GF-D8 (cell line): ENCODE results near the gene FAM3C.
"Not testable (repeated sequence)": the region's sequence is repeated elsewhere in the genome, so short reads cannot be mapped to it uniquely, and the experiment has no call there.

Experiments used
- DNase-seq: peaks from one replicate; lab custom pipeline; 2025; lab: John Stamatoyannopoulos, UW

FAM3C gene

DNA sequence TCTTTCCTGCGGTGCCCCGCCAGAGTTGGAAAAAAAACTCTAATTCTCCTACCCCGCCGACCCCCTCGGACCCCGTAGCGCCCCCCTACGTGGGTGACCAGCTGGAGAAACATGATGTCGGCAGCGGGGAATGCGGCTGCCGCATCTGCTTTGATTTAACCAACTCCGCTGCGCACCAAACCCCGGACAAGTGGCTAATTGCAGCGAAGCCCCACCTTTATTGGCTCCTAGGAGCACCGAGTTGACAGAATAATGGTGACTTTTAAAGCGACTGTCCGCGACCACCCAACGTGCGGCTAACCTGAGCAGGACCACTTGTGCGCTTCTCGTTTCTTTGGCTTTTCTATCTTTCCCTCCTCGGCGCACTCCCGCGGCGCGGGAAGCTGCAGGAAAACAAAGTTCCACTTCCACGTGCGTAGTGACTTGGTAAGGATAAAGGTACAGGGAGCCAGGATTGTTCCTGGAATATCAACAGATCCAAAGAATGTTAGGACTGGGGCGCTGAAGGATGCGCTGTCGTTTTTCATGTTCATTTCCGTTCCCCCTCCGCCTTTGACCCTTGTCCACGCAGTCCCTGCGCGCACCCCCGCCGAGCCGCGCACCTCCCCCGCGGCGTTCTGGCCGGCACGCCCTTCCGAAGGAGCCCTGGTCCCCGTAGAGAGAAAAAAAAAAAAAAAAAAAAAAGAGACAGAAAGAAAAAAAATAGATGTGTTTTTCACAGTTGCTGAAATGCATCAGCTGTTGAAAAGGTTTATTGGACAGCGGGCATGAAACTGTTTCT, 65.9 kb downstream of the FAM3C start:
- no peak for DNase-seq

DNA sequence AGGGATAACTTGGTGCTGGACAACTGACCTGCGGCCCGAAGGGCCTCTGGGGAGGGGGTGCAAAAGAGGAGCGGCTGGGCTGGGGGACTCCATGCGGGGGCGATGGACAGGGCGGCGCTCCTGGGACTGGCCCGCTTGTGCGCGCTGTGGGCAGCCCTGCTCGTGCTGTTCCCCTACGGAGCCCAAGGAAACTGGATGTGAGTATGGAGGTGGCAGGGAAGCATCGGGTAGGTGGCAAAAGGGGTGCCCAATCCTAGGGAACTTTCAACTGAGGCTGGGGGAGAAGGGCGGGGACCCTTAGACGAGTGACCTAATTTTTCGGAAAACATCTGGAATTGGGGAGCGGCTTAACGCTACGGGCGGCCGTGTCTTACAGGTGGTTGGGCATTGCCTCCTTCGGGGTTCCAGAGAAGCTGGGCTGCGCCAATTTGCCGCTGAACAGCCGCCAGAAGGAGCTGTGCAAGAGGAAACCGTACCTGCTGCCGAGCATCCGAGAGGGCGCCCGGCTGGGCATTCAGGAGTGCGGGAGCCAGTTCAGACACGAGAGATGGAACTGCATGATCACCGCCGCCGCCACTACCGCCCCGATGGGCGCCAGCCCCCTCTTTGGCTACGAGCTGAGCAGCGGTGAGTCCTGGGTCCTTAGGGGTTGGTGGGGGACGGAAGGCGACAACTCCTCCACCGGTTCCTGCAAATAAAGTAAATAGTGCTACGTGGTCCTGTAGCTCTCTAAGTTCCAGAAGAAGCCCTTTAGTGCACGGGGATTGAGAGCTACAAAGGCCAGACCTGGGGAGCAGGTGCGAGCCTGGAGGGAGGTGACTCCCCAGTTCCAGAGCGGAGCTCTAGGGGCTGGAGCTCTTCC, 66.7 kb downstream of the FAM3C start:
- no peak for DNase-seq

DNA sequence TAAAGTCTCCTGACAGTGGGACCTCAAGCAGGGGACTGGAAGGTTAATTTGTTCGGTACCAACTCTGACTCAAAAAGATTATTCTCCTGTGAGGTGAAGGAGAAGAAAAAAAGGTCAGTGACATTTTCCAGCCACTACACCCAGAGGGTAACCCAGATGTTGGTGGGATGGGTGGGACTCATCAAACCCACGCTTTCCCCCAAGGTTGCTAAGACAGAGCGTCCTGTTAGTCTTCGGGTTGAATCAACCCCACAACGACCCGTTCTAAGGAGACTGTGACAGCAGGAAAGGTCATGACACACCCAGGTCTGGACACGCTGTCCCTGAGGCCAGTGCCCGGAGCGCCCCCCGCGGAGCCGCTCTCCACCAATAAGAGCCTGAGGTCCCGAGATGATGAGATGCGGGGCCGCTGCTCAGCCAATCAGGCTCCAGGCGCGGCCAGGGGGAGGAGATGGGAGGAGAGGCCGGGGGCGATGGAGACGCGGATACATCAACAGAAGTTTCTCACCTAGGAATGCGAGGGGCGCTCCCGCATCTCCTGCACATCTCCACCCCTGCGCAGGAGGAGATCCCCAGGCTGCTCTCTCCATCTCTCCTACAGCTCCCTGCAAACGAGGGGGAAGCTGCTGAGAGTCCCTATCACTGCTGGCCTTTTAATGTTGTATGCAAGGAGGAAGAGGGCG, 67.5 kb downstream of the FAM3C start, which contains the start of gene WNT16:
Gene WNT16 (plus strand): TSS at position 493 of the 683 bp plus-strand sequence. CDS start 293 bp downstream, outside the sequence.
- DNase-seq, result no peak

DNA sequence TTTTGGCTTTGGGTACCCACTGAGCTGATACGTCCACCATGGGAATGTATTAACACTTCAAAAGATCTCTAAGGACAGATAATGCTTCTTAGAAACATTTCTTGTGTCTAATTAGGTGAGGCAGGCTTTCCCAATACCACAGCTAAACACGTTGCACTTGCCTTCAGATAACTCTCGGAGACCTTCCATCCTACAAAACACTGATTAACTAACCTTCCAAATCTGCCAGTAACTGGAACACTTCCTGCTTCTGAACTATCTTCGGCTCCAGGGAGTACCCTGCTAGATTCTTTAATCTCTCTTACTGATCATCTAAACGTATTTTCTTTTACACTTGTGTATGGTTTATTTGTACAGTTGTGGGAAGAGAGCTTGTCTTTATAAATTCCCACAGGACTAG, 68.4 kb downstream of the FAM3C start:
- no peak for DNase-seq

DNA sequence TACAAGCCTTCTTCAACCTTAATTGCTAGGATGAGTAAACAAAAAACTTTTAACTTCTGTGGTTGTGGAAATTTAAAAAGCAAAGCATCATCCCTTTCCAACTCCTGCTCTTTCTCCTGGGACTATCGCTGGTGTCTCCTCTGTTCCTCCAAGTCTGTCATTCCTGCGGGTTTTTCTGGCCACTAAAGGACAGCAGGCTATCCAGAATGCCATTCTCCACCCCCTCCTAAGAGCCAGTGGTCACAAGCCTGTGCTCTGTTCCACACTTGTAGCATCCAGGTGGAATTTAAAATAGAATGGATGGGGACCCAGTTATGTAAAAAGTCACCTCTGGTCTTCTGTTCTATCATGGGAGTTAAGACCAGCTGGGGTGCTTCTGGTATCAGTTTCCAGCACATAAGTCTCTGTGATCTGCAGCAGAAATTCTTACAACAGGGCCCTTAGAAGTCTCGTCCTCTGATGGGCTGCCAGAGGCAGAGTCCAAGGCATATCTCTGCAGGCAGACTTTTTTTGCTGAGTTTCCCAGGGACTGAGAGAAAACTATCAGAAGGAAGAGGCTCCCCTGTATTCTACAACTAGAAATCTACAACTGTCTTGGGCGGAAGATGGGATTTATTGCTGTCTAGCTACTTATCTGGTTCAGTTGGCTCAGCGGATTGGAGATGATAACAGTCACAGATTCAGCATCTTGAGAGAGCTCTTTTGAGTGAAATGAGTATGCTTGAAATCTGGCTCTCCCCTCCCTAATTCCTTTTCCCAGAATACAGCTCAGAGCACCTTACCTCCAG, 72.4 kb downstream of the FAM3C start:
- DNase-seq, result no peak

DNA sequence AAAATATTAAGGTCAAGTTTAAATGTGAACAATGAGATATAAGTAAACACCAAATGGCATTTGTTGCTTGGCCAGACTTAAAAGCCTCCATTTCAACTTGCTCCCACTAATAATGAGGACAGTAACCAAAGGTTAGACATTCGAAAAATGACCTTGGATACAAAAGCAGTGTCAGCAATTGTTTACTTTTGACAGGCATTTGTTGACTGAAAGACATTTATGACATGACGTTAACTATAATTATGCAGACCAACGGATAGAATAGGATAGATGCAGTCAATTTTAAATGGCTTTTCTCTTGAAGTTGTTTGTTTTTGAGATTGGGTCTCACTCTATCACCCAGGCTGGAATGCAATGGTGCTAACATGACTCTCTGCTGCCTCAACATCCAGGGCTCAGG, 73.6 kb downstream of the FAM3C start:
- DNase-seq, result no peak

DNA sequence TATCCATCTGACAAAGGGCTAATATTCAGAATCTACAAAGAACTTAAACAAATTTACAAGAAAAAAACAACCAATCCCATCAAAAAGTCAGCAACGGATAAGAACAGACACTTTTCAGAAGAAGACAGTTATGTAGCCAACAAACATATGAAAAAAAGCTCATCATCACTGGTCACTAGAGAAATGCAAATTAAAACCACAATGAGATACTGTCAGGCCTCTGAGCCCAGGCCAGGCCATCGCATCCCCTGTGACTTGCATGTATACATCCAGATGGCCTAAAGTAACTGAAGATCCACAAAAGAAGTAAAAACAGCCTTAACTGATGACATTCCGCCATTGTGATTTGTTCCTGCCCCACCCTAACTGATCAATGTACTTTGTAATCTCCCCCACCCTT, 80.9 kb downstream of the FAM3C start:
- not testable (repeated sequence) for DNase-seq

DNA sequence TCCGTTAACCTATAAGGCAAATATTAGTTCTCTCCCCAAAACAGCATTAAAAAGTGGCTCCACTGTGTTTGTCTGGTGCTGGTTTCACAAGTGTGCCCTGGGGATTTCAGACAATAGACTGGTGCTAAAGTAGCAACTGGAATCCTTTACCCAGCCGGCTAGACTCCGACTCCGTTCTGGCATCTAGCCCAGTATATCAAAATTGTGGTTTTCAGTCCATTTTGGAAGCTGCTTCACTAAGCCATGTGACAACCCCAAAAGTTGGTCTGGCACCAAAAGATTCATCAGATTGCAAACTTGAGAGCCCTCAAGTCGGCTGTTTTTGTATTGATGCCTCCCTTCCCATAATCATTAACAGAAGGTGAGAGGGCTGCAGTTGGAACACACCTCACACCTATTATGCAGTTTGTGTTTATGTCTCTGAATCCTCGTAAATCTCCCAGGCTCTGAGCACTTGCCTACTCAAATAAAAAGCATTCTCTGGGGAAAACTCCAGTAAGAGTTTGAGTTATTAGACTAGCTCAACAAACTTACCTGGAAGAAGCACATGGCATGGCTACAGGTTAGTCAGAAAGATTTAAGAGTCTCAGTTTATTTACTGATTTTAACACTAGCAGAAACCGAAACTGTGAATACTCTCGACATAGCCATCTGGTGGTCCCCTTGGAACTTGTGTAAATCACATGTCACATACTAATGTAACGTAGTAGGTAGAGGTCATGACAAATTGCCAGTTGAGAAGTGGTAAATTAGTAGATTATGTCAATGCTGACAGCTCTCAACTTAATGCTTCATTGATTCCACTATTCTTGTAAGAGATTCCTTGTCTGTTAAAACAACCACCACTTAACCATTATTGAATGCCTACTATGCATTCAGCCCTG, 82.1 kb downstream of the FAM3C start:
- DNase-seq, result no peak

DNA sequence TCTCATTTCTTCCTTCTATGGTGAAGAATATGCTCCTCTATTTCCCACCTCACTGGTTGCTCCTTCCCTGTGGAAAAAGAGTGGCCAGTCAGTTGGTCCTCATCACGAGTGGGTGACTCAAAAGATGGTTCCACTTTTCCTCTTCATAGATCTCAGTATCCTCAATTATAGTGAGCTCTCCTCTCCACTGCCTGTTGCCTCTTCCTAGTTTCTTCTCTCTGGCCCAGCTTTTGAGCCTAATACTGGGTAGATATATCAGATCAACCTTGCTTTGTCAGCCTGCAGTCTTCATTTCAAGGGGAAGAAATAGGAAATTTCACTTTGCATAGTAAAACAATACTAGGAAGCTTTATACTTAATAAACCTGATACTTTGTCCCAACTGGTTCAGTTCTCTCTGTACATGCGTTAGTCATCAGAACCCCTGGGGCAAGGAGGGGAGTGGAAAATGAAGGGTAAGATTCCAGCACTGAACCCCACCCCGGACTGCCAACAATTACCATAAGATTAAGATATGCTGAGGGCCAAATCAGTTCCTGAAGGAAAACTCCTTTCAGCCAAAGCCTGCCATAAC, 82.8 kb downstream of the FAM3C start:
- DNase-seq, result no peak

DNA sequence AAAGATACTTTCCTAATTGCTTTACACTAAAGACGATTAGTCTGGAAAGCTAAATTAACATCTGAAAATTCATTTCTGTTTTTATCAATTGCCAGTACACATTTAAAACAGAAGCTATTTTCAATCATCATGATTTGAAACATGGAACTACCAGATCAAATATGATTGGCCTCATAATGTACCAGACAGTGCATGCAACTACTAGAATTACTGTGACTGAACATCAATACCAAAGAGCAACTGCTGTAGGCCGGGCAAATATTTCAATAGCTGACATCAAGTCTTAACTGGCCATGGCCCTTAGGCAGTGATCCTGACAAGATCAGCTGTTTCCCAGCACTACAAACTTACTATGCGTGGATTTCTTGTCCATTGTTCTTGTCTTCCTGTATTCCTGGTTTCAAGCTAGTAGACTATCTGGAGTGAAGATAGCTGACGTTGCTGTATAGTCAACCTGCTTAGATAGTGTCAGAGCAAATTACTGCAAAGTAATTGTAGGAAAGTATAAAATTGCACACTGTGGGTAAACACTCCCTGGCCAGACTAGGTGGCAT, 89.0 kb downstream of the FAM3C start:
- no peak for DNase-seq

DNA sequence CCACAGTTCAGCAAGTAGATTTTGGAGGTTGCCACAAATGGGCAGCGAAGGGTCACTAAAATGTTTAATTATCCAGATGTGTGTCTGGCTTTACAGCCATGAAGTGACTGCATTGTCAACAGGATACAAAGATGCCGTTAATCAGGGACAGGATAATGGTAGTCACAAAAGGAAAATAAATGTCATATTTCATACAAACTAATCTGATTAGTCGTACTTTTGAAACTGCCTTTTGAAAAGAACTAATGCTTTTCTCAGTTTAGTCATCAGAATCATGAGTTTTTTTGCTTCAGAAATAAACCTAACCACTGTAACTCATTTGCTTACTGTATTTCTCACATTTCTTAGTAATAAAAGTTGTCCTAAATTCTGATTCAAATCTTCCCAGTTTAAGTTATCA, 89.5 kb downstream of the FAM3C start:
- no peak for DNase-seq

DNA sequence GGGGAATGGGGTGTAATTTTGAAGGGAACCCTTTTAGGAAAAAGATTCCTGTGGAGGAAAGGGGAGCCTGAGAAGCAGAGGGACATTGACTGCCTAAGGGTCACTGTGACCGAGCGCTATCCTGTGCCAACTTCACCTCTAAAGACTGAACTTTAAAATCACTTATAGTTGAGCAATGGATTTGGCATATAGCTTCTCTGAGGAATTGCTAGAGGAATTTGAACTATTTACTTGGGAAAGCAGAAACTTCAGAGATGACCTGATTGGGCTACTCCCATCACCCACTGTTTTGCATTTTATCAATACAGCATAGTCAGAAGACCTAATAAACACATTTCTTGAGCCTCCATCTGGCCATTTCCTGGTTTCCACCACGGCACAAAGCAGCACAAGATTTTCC, 91.0 kb downstream of the FAM3C start:
- no peak for DNase-seq

DNA sequence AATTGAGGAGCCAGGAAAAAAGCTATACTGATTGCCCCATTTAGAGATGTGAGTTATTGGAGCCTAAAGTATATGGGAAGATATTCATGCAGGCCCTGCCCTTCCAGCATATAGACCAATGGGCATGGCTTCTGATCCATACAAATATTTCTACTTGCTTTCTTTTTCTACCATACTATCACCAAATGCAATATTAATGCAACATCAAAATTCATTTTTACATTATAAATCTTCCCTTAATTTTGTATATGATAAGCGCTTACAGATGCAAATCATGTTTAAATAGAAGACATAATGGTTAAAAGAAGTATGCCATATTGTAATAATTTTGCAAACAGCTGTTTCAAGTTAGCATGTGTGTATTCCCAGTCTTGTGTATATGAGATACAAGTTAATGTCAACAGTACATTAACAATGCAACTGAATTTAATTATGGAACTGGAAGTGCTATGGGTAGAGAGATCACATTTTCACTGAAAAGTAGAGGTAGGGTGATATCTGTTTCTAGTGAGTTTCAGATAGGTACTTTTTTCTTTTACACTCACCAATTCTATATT, 91.9 kb downstream of the FAM3C start:
- no peak for DNase-seq

DNA sequence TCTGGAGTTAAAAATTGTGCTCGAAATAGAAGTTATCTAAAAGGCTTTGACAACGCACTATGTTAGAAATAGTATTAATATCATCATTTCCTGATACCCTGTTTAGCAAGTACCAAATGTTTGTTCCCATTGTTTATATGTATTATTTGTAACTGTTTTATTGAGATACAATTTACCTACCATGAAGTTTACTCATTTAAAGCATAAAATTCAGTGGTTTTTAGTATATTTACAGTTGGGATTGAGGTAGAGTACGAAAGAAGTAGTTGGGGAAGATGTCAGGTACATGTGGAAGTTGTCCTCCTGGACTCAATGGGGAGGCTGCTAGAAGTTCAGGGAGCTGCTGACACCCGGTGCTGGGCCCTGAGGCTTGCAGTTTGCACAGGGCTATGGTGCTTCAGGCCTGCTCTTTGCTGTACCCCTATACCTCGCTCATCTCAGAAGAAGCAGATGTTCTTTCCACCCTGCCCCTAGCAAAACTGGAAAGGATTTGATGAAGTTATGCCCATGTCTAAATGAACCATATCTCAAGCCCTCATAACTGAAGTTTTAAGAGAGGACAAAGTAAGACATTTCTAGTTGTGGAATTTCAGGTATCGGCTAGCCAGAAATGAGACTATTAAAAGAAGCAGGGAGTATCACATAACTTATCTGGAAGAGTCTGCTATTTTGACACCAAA, 92.5 kb downstream of the FAM3C start:
- DNase-seq, result no peak

DNA sequence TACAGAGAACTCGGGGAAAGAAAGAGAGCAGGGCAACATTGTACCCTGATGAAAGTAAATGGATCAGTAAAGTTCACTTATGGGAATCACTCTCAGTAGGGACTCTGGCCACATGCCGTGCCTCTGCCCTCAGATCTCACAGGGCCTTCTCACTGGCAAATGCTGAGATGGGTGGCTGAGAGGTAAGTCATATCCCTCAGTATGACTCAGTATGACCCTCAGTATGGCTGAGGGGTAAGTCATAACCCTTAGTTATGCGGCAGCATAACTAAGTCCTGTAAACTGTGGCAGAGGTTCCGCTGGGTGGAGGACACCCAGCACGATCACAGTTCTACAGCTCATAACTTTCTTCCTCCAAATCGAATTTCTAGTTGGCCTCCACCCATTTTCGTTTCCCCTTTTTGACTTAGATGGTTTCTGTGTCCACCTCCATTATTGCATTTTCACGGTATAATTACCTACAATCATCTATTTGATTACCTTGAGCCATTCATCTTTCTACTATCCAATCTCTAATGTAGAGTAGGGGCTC, 93.8 kb downstream of the FAM3C start:
- no peak for DNase-seq

DNA sequence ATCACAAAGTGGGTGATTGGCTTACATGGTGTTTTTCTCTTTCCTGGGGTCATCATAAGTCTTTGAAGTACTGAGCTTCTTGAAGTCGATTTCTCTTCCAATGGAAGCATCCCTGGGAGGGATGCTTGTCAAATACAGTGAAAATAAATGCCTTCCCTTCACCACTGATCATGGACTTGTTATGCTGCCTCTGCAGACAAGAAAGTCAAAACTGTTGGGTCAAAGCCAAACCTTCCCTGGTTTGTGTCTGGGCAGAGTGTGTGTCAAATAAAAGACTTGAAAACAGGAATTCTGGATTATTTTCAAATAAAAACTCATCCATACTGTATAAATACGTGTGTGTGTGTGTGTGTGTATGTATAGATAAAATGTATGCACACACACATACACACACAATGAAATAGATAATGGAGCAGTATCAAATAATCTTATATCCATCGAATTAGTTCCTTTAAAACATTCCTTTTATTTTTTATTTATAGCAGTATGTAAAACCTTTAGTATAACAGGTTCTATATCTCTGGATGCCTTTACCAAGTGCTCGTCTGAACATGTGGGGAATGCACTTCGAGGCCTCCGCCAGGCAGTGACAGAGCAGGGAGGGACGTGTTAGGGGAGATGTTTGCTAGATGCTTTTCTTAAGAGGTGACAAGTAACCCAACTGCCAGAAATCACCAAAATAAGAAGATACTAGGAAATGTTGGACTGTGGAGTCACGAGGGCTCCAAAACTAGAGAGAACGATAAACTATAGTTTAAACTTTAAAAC, 94.5 kb downstream of the FAM3C start:
- DNase-seq, result no peak

DNA sequence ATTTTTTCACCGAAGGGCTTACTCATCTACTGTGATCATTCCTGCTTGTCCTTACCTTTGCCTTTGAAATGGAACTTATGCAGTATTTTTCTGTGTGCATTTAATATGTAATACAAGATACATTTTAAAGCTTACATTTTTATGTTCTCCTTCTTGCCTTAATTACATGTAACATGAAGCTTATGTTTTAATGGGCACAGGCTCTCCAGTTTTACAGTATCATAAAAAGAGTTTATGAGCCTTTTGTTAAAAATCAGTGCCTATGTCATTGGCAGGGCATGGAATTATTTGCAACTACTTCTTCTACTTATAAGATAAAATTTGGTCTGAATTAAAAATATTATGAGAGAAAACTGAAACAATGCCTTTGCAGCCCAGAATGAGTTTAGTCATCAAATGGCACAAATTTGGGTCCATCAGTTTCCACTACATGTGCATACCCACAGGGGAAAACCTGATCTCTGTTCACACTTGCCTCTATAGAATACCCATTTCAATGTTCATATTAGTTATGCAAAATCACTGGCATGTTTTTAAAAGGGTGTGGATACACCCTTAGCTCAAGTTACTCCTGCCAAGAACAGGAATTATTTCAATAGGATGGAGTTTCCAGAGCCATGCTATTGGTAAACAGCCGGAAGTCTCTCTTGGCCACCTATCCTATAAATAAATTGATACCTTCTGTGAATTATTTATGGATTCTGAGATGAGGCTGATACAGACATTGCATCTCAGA, 95.3 kb downstream of the FAM3C start:
- no peak for DNase-seq
